NCI-H345 (cell line): Measurements from ENCODE around the gene SLC17A9.
"Not testable (repeated sequence)": the region's sequence is repeated elsewhere in the genome, so short reads cannot be mapped to it uniquely, and the experiment has no call there.

ENCODE experiments used
- DNase-seq: peaks from one replicate; lab custom pipeline; 2025; lab: John Stamatoyannopoulos, UW

SLC17A9 gene

GRCh38 chr20:62956387-62957135 is 4.1 kb downstream of the SLC17A9 start:
- DNase-seq, result no peak

- DNase-seq, result no peak
Measured at GRCh38 chr20:62957136-62958117, 4.9 kb downstream of the SLC17A9 start.

- DNase-seq, result no peak
Measured at GRCh38 chr20:62958388-62959100, 6.0 kb downstream of the SLC17A9 start.

- DNase-seq, result no peak
Measured at GRCh38 chr20:62959101-62959971, 6.8 kb downstream of the SLC17A9 start.

- no peak for DNase-seq
Measured at GRCh38 chr20:62959998-62960436, 7.5 kb downstream of the SLC17A9 start.

- DNase-seq, result not testable (repeated sequence)
Measured at GRCh38 chr20:62960446-62961309, 8.2 kb downstream of the SLC17A9 start.

GRCh38 chr20:62961310-62961783 is 8.8 kb downstream of the SLC17A9 start:
- DNase-seq, result no peak

GRCh38 chr20:62961799-62962198 is 9.3 kb downstream of the SLC17A9 start:
- DNase-seq, result no peak

GRCh38 chr20:62962221-62962879 is 9.8 kb downstream of the SLC17A9 start:
- no peak for DNase-seq

- no peak for DNase-seq
Measured at GRCh38 chr20:62962891-62963613, 10.5 kb downstream of the SLC17A9 start.

- DNase-seq, result no peak
Measured at GRCh38 chr20:62963614-62964397, 11.3 kb downstream of the SLC17A9 start.

- DNase-seq, result no peak
Measured at GRCh38 chr20:62964700-62965099, 12.2 kb downstream of the SLC17A9 start.

- DNase-seq, result no peak
Measured at GRCh38 chr20:62965363-62965771, 12.9 kb downstream of the SLC17A9 start.

GRCh38 chr20:62966212-62967148 is 14.0 kb downstream of the SLC17A9 start:
- no peak for DNase-seq

GRCh38 chr20:62967149-62967501 is 14.6 kb downstream of the SLC17A9 start:
- no peak for DNase-seq

GRCh38 chr20:62967628-62968351 is 15.3 kb downstream of the SLC17A9 start:
- no peak for DNase-seq
